Endothelial cell of umbilical vein (primary cell): ENCODE results near the gene LPAR5. TPM values are rescaled to one million over a fixed set of nuclear protein-coding genes. Genes with fewer than 3 reads are reported as not detected.

Experiments used
- BruUV-seq: library from RNA; stranded (reverse); fragments of 400-500 nt; replicated peaks from 2 replicates; lab custom pipeline; 2021; lab: Mats Ljungman, UMichigan
- CTCF ChIA-PET: fragments of 300-600, 350-600 bp; sonication (Branson Sonifier 250); formaldehyde crosslinking; loops from one replicate; lab custom pipeline; 2021; ENCODE audit warnings: antibody characterized with exemption, inconsistent platforms; lab: Charles Lee
- POLR2A ChIA-PET: fragments of 300-600, 350-600 bp; sonication (Branson Sonifier 250); formaldehyde crosslinking; loops from one replicate; lab custom pipeline; 2021; ENCODE audit warnings: antibody characterized with exemption, inconsistent platforms; lab: Charles Lee
- DNase-seq: peaks from one replicate; pipeline ENCODE4 v3.0.0-alpha.2; 2011; ENCODE audit warnings: low read depth, low spot score
- FAIRE-seq: peaks from 2 replicates; lab custom pipeline; 2011; peaks lifted over from hg19 to GRCh38; lab: Jason Lieb, UNC
- H2AFZ ChIP-seq: 2 replicates; pipeline ENCODE4 v1.6.0; 2012; ENCODE audit warnings: low read depth, low read length, control low read depth, inconsistent platforms
- H3K27ac ChIP-seq: 2 replicates; pipeline ENCODE4 v1.5.1; 2011; ENCODE audit warnings: low read depth, mild to moderate bottlenecking, control low read depth, low read length, moderate library complexity; ENCODE audit not compliant: insufficient read depth
- H3K27me3 ChIP-seq, 2 experiments: 2 replicates each; pipeline versions ENCODE4 v1.6.0 to v1.6.1; 2011; ENCODE audit warnings: low read length in 2 of 2, mixed read lengths in 1 of 2; ENCODE audit not compliant: control insufficient read depth in 2 of 2, insufficient read depth in 2 of 2
- H3K36me3 ChIP-seq, 2 experiments: 2 replicates in 1 of 2; 3 replicates in 1 of 2; pipeline ENCODE4 v1.5.1; 2011; ENCODE audit warnings: low read length in 2 of 2, mild to moderate bottlenecking in 1 of 2, moderate library complexity in 1 of 2; ENCODE audit not compliant: control insufficient read depth in 2 of 2, insufficient read depth in 2 of 2; ENCODE audit errors: extremely low read depth in 1 of 2
- H3K4me1 ChIP-seq: 3 replicates; pipeline ENCODE4 v1.5.1; 2011; ENCODE audit warnings: mild to moderate bottlenecking, low read length; ENCODE audit not compliant: control insufficient read depth, insufficient read depth; ENCODE audit errors: extremely low read depth
- H3K4me2 ChIP-seq: 2 replicates; pipeline ENCODE4 v1.6.1; 2011; ENCODE audit warnings: low read length, control low read depth, mixed read lengths; ENCODE audit not compliant: insufficient read depth
- H3K4me3 ChIP-seq, 3 experiments: fragments of 200-600 bp in 1 of 3; sonication (generic), shearing (Covaris generic) in 1 of 3; replicated peaks in 1 of 3; 2 replicates each; pipeline ENCODE4 v1.5.1; 2011 to 2016; ENCODE audit warnings: control low read depth in 3 of 3, low read length in 3 of 3, mild to moderate bottlenecking in 2 of 3, inconsistent platforms in 1 of 3, low read depth in 1 of 3, moderate library complexity in 1 of 3; ENCODE audit not compliant: insufficient read depth in 1 of 3
- H3K79me2 ChIP-seq: 2 replicates; pipeline ENCODE4 v1.6.0; 2012; ENCODE audit warnings: low read length, inconsistent platforms; ENCODE audit not compliant: control insufficient read depth, insufficient read depth
- H3K9ac ChIP-seq: replicated peaks from 2 replicates; pipeline ENCODE3; 2011; ENCODE audit warnings: low read length, control low read depth; ENCODE audit not compliant: insufficient read depth; ENCODE audit errors: extremely low read depth
- H3K9me1 ChIP-seq: replicated peaks from 3 replicates; pipeline ENCODE4 v1.6.0; 2011; ENCODE audit warnings: mild to moderate bottlenecking, low read length; ENCODE audit not compliant: control insufficient read depth, insufficient read depth; ENCODE audit errors: extremely low read depth
- H3K9me3 ChIP-seq: replicated peaks from 2 replicates; pipeline ENCODE4 v1.5.1; 2012; ENCODE audit warnings: low read length, inconsistent platforms; ENCODE audit not compliant: control insufficient read depth, insufficient read depth
- H4K20me1 ChIP-seq: replicated peaks from 2 replicates; pipeline ENCODE3; 2011; ENCODE audit warnings: mild to moderate bottlenecking, low read length; ENCODE audit not compliant: control insufficient read depth, insufficient read depth; ENCODE audit errors: extremely low read depth
- EZH2 ChIP-seq: IDR thresholded peaks from 2 replicates; pipeline ENCODE4 v1.6.1; 2012; ENCODE audit warnings: borderline replicate concordance, low read depth, mild to moderate bottlenecking, moderate library complexity, low read length, inconsistent platforms; ENCODE audit not compliant: severe bottlenecking
- FOS ChIP-seq: IDR thresholded peaks from 2 replicates; pipeline ENCODE4 v1.6.1; 2011; ENCODE audit warnings: mild to moderate bottlenecking, low read length, moderate library complexity, borderline replicate concordance; ENCODE audit not compliant: insufficient read depth
- GATA2 ChIP-seq: IDR thresholded peaks from 2 replicates; pipeline ENCODE4 v1.7.0; 2011; ENCODE audit warnings: low read depth, mild to moderate bottlenecking, moderate library complexity, mixed read lengths, low read length; ENCODE audit not compliant: insufficient read length, insufficient read depth
- JUN ChIP-seq: IDR thresholded peaks from 2 replicates; pipeline ENCODE4 v1.6.1; 2011; ENCODE audit warnings: borderline replicate concordance, low read depth; ENCODE audit not compliant: insufficient read length, insufficient read depth
- MYC ChIP-seq: IDR thresholded peaks from one replicate; pipeline ENCODE4 v1.6.1; 2011; ENCODE audit warnings: mild to moderate bottlenecking, low read depth, low read length
- POLR2A ChIP-seq: IDR thresholded peaks from 2 replicates; pipeline ENCODE4 v1.6.1; 2012; ENCODE audit warnings: low read depth, mild to moderate bottlenecking, control low read depth, low read length
- POLR2AphosphoS5 ChIP-seq: IDR thresholded peaks from 2 replicates; pipeline ENCODE4 v1.6.1; 2012; ENCODE audit warnings: low read depth, mild to moderate bottlenecking, control low read depth, low read length, moderate library complexity; ENCODE audit not compliant: insufficient read depth
- dilution Hi-C: fragments of 300-500 bp; cut with MboI; formaldehyde crosslinking; loops from one replicate; pipeline ENCODE4 v1.15.0; 2019; ENCODE audit warnings: low sequenced_read_pairs; ENCODE audit not compliant: extremely low pct_ligation_motif_present
- intact Hi-C: fragments of 100-400 bp; cut with micrococcal nuclease; formaldehyde crosslinking; loops from one replicate; pipeline ENCODE4 v1.10.0; 2022
- polyA plus RNA-seq, 4 experiments: library from polyadenylated mRNA; depleted of rRNA in 3 of 4; stranded (reverse) in 3 of 4; unstranded in 1 of 4; fragments of >200 nt; gene quantifications; 2 replicates each; pipeline versions ENCODE4 v1.2.1 to v1.2.3, GENCODE V29; 2011 to 2012; ENCODE audit warnings: missing spikeins in 1 of 4
- small RNA-seq: library from RNA; depleted of rRNA; stranded (forward); fragments of <200 nt; gene quantifications from one replicate; pipeline ENCODE3, GENCODE V24; 2012; ENCODE audit warnings: low replicate concordance, low read depth; ENCODE audit not compliant: insufficient read depth, insufficient read length
- total RNA-seq: library from RNA; stranded (reverse); gene quantifications from 2 replicates; pipeline ENCODE4 v1.2.3, GENCODE V29; 2021
- TF ChIP-seq, protein P1 (sequence below): IDR thresholded peaks from 2 replicates; pipeline ENCODE4 v1.6.1; 2011; ENCODE audit not compliant: insufficient read depth, insufficient read length
- TF ChIP-seq, protein P2 (sequence below), 2 donors: IDR thresholded peaks; 1 replicate in 1 of 2; 2 replicates in 1 of 2; pipeline ENCODE4 v1.5.1; 2011; ENCODE audit warnings: low read length in 2 of 2, mild to moderate bottlenecking in 2 of 2, moderate library complexity in 2 of 2, control low read depth in 1 of 2, inconsistent platforms in 1 of 2, low read depth in 1 of 2; ENCODE audit not compliant: insufficient read depth in 1 of 2; ENCODE audit errors: extremely low read depth in 1 of 2

Gene LPAR5
- total and polyA plus RNA-seq, 2 donors (not counting 3 experiments of a cell fraction or from before 2014, with no cell fraction given) = 0.23 TPM; not detected in 1

DNA sequence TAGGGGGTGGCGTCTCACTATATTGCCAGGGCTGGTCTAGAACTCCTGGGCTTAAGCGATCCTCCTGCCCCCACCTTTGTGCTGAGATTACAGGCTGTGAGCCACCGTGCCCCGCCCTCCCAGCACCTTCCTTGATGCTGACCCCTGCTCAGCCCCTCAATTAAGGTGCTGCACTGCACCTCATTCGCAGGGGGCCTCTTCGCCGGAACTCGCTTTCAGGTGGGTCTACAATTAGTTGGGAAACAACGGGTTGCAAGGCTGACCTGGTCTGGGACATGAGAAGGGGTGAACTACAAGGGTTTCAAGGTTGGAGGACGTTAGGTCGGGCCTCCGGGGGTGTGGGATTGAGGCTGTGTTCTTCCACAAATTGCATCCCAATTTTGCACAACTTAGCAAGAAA is 66.4 kb downstream of the LPAR5 start:
- Histone ChIP-seq H3K9me3 (no peaks in the 10 kb centered on the region), H3K4me3 (no peak overlapping the region), H3K79me2 (peaks cover 25% of the 10 kb centered on the region), H3K27ac (no peak overlapping the region), H4K20me1 (no peaks in the 10 kb centered on the region), H3K36me3 (peaks cover 3 to 29% of the 10 kb centered on the region in 2 experiments), H3K4me2 (no peak overlapping the region), H2AFZ (no peak overlapping the region), H3K9me1 (no peaks in the 10 kb centered on the region), H3K9ac (no peak overlapping the region), H3K27me3 (no peaks in the 10 kb centered on the region), H3K4me1 (peaks cover 7% of the 10 kb centered on the region)
- dilution Hi-C loops = no loop called here
- FAIRE-seq (no peak), DNase-seq (no peak)
- intact Hi-C loops = loop anchor here (2.0 kb wide), 1 partner anchor 37 kb away; the partner anchor contains the start of gene CHD4
- POLR2A ChIA-PET = no interaction called here
- CTCF ChIA-PET = interaction anchor here (2.3 kb wide), 2 partner anchors 15 to 31 kb away, joined by 7 read pairs; no protein-coding TSS in a partner anchor
- no TSS peak for BruUV-seq
- TF ChIP-seq FOS (no peak), EZH2 (no peak), MYC (no peak), POLR2A (no peak), JUN (no peak), GATA2 (no peak), POLR2AphosphoS5 (no peak)
- TF ChIP-seq, protein P1, sequence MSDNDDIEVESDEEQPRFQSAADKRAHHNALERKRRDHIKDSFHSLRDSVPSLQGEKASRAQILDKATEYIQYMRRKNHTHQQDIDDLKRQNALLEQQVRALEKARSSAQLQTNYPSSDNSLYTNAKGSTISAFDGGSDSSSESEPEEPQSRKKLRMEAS = no peak
- TF ChIP-seq, protein P2, sequence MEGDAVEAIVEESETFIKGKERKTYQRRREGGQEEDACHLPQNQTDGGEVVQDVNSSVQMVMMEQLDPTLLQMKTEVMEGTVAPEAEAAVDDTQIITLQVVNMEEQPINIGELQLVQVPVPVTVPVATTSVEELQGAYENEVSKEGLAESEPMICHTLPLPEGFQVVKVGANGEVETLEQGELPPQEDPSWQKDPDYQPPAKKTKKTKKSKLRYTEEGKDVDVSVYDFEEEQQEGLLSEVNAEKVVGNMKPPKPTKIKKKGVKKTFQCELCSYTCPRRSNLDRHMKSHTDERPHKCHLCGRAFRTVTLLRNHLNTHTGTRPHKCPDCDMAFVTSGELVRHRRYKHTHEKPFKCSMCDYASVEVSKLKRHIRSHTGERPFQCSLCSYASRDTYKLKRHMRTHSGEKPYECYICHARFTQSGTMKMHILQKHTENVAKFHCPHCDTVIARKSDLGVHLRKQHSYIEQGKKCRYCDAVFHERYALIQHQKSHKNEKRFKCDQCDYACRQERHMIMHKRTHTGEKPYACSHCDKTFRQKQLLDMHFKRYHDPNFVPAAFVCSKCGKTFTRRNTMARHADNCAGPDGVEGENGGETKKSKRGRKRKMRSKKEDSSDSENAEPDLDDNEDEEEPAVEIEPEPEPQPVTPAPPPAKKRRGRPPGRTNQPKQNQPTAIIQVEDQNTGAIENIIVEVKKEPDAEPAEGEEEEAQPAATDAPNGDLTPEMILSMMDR (IDR thresholded peaks at IDR 0.05; ENCODE audit: extremely low read depth in 1 of 2, insufficient read depth in 1 of 2, low read depth in 1 of 2, low read length in 2 of 2) = no peak

Small RNAs within 50 kb of the gene (small RNA-seq; reads per million reads assigned to genes)
- gene SCARNA11 = 7.0 reads per million, percentile 50 among the genes with 10 or more reads in this experiment

Other genes with a start within 250 kb of the LPAR5 start
- gene CD27, start 191.0 kb downstream of the LPAR5 start, total RNA-seq = not detected in 2 replicates
- not detected in 2 replicates for gene CD27, start 191.0 kb downstream of the LPAR5 start, polyA plus RNA-seq
- gene TAPBPL, start 183.9 kb downstream of the LPAR5 start, total RNA-seq = 9.9 and 11.7 TPM in 2 replicates
- 28.6 and 33.6 TPM in 2 replicates for gene TAPBPL, start 183.9 kb downstream of the LPAR5 start, polyA plus RNA-seq
- 6.6 and 7.0 TPM in 2 replicates for gene VAMP1, start 165.3 kb downstream of the LPAR5 start, total RNA-seq
- 9.0 and 9.9 TPM in 2 replicates for gene VAMP1, start 165.3 kb downstream of the LPAR5 start, polyA plus RNA-seq
- 267 and 273 TPM in 2 replicates for gene MRPL51, start 142.7 kb downstream of the LPAR5 start, total RNA-seq
- gene MRPL51, start 142.7 kb downstream of the LPAR5 start, polyA plus RNA-seq = 84.5 and 147 TPM in 2 replicates
- gene NCAPD2, start 141.9 kb downstream of the LPAR5 start, total RNA-seq = 77.3 and 90.1 TPM in 2 replicates
- gene NCAPD2, start 141.9 kb downstream of the LPAR5 start, polyA plus RNA-seq = 33.6 and 41.8 TPM in 2 replicates
- gene GAPDH, start 101.4 kb downstream of the LPAR5 start, total RNA-seq = 4,245 and 4,648 TPM in 2 replicates
- gene GAPDH, start 101.4 kb downstream of the LPAR5 start, polyA plus RNA-seq = 8,748 and 10,370 TPM in 2 replicates
- 26.4 and 27.7 TPM in 2 replicates for gene IFFO1, start 79.9 kb downstream of the LPAR5 start, total RNA-seq
- 41.0 and 41.2 TPM in 2 replicates for gene IFFO1, start 79.9 kb downstream of the LPAR5 start, polyA plus RNA-seq
- gene NOP2, start 67.7 kb downstream of the LPAR5 start, total RNA-seq = 58.5 and 63.6 TPM in 2 replicates
- gene NOP2, start 67.7 kb downstream of the LPAR5 start, polyA plus RNA-seq = 17.8 and 26.3 TPM in 2 replicates
- gene CHD4, start 28.6 kb downstream of the LPAR5 start, total RNA-seq = 192 and 216 TPM in 2 replicates
- 119 and 127 TPM in 2 replicates for gene CHD4, start 28.6 kb downstream of the LPAR5 start, polyA plus RNA-seq
- 0.97 and 1.3 TPM in 2 replicates for gene ACRBP, start 11.5 kb upstream of the LPAR5 start, total RNA-seq
- 5.5 and 5.7 TPM in 2 replicates for gene ACRBP, start 11.5 kb upstream of the LPAR5 start, polyA plus RNA-seq
- 26.3 and 34.7 TPM in 2 replicates for gene ING4, start 27.2 kb upstream of the LPAR5 start, total RNA-seq
- 49.6 and 52.0 TPM in 2 replicates for gene ING4, start 27.2 kb upstream of the LPAR5 start, polyA plus RNA-seq
- 52.8 and 58.5 TPM in 2 replicates for gene ZNF384, start 53.4 kb upstream of the LPAR5 start, total RNA-seq
- 58.3 and 67.5 TPM in 2 replicates for gene ZNF384, start 53.4 kb upstream of the LPAR5 start, polyA plus RNA-seq
- 0.14 and 0.55 TPM in 2 replicates for gene PIANP, start 64.9 kb upstream of the LPAR5 start, total RNA-seq
- gene PIANP, start 64.9 kb upstream of the LPAR5 start, polyA plus RNA-seq = 0.08 and 0.10 TPM in 2 replicates
- gene COPS7A, start 88.1 kb upstream of the LPAR5 start, total RNA-seq = 36.5 and 41.1 TPM in 2 replicates
- 104 and 112 TPM in 2 replicates for gene COPS7A, start 88.1 kb upstream of the LPAR5 start, polyA plus RNA-seq
- 136 and 147 TPM in 2 replicates for gene MLF2, start 117.2 kb upstream of the LPAR5 start, total RNA-seq
- 306 and 319 TPM in 2 replicates for gene MLF2, start 117.2 kb upstream of the LPAR5 start, polyA plus RNA-seq
- 518 and 555 TPM in 2 replicates for gene PTMS, start 130.4 kb upstream of the LPAR5 start, total RNA-seq
- 661 and 787 TPM in 2 replicates for gene PTMS, start 130.4 kb upstream of the LPAR5 start, polyA plus RNA-seq
- 3.8 and 4.1 TPM in 2 replicates for gene LAG3, start 136.6 kb upstream of the LPAR5 start, total RNA-seq
- gene LAG3, start 136.6 kb upstream of the LPAR5 start, polyA plus RNA-seq = 1.3 and 1.8 TPM in 2 replicates
- gene CD4, start 153.6 kb upstream of the LPAR5 start, total RNA-seq = not detected in 2 replicates
- gene CD4, start 153.6 kb upstream of the LPAR5 start, polyA plus RNA-seq = not detected in 2 replicates
- 8.1 and 13.7 TPM in 2 replicates for gene GPR162, start 185.9 kb upstream of the LPAR5 start, total RNA-seq
- gene GPR162, start 185.9 kb upstream of the LPAR5 start, polyA plus RNA-seq = 9.0 and 9.7 TPM in 2 replicates
- gene P3H3, start 192.4 kb upstream of the LPAR5 start, total RNA-seq = 76.5 and 92.6 TPM in 2 replicates
- gene P3H3, start 192.4 kb upstream of the LPAR5 start, polyA plus RNA-seq = 70.2 and 75.9 TPM in 2 replicates
- 9.4 and 14.6 TPM in 2 replicates for gene GNB3, start 205.0 kb upstream of the LPAR5 start, total RNA-seq
- gene GNB3, start 205.0 kb upstream of the LPAR5 start, polyA plus RNA-seq = 12.0 and 12.6 TPM in 2 replicates
- gene CDCA3, start 215.3 kb upstream of the LPAR5 start, total RNA-seq = 44.3 and 44.8 TPM in 2 replicates
- 53.5 and 67.2 TPM in 2 replicates for gene CDCA3, start 215.3 kb upstream of the LPAR5 start, polyA plus RNA-seq
- gene USP5, start 216.2 kb upstream of the LPAR5 start, total RNA-seq = 126 and 135 TPM in 2 replicates
- 68.9 and 69.4 TPM in 2 replicates for gene USP5, start 216.2 kb upstream of the LPAR5 start, polyA plus RNA-seq
- 643 and 676 TPM in 2 replicates for gene TPI1, start 231.6 kb upstream of the LPAR5 start, total RNA-seq
- 1,816 and 2,057 TPM in 2 replicates for gene TPI1, start 231.6 kb upstream of the LPAR5 start, polyA plus RNA-seq
- 3.9 and 6.9 TPM in 2 replicates for gene SPSB2, start 237.3 kb upstream of the LPAR5 start, total RNA-seq
- gene SPSB2, start 237.3 kb upstream of the LPAR5 start, polyA plus RNA-seq = 3.8 and 5.6 TPM in 2 replicates